ENCODE results near the gene RPS6KA6.

Gene RPS6KA6

DNA sequence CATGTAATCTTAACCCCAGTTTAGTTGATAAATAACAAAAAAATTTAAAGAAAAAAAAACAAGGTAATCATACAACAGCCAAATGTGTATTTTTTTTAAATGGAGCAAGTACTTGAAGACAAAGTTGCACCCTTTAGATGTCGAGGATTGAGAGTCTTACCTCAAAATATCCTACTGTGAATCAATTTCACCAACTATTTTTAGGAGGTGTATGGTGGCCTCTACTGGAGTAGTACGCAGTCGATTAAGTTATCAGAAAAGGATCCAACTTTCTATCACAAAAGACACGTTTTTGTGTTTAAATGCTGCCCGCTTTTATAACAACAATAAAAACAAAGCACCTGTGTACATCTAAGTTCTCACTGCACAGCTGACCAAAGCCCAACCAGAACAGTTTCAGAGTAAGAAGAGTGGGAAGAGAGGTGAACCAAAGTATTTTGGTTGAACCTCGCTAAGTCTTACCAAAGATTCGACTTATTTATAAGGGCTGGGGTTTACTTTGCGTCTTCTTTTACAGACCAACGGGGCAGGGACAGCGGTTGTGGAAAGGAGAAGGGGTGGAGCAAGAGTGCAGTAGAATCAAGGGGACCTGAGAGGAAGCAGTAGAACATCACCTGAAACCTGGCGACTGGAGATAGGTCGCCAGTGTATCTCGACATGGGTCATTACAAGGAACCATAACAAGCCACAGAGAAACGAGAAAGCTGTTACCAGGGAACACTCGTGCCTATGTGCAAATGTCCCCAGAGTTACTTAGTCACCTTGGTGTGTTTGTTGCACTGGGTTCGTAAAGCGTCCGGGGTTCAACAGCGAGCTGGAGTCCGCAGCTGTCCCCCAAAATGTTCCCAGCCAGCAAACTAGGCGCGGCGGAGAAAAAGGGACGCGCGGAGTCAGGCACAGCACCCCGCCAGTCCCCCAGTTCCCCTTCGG lies 1.1 kb downstream of the RPS6KA6 start:
- no peaks in the 10 kb centered on the region for H3K4me1 ChIP-seq (ENCODE audit: insufficient read depth, low read length)
- H3K9me3 ChIP-seq (ENCODE audit: control insufficient read depth, insufficient read depth, low read length) = no peaks in the 10 kb centered on the region
- peak overlapping the region; percentile 77 for H3K9ac ChIP-seq (ENCODE audit: low read depth, low read length)
- H3K36me3 ChIP-seq (ENCODE audit: insufficient read depth, low read length) = no peaks in the 10 kb centered on the region

DNA sequence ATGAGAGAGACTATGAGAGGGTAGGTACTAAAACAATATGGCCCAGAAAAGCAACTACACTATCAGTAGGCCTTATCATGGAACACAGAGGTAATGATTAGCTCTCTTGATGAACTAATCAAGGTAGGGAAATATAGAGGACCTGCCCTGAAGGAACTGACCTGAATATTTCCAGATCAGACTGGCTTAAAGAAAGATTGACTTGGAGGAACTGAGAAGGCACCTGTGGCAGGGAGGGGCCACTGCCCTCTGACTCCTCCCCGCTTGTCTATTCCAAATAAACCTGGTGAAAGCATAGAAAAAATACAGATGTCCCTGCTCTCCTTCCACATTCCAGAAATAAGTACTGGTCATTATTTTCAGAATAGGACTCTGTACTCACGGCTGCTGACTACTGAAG lies 5.5 kb downstream of the RPS6KA6 start:
- H3K9ac ChIP-seq (ENCODE audit: low read depth, low read length) = no peak overlapping the region

GRCh38 chrX:84175958-84176357 lies 12.0 kb downstream of the RPS6KA6 start:
- Histone ChIP-seq H3K9ac (ENCODE audit: low read depth, low read length) (no peak overlapping the region), H3K9me3 (ENCODE audit: control insufficient read depth, insufficient read depth, low read length) (no peaks in the 10 kb centered on the region), H3K4me1 (ENCODE audit: insufficient read depth, low read length) (no peaks in the 10 kb centered on the region), H3K36me3 (ENCODE audit: insufficient read depth, low read length) (no peaks in the 10 kb centered on the region)

More for the DNA sequence above, 5.5 kb downstream of the RPS6KA6 start:
- H3K4me1 ChIP-seq (ENCODE audit: insufficient read depth, low read length) = no peaks in the 10 kb centered on the region
- no peaks in the 10 kb centered on the region for H3K9me3 ChIP-seq (ENCODE audit: control insufficient read depth, insufficient read depth, low read length)
- no peaks in the 10 kb centered on the region for H3K36me3 ChIP-seq (ENCODE audit: insufficient read depth, low read length)

DNA sequence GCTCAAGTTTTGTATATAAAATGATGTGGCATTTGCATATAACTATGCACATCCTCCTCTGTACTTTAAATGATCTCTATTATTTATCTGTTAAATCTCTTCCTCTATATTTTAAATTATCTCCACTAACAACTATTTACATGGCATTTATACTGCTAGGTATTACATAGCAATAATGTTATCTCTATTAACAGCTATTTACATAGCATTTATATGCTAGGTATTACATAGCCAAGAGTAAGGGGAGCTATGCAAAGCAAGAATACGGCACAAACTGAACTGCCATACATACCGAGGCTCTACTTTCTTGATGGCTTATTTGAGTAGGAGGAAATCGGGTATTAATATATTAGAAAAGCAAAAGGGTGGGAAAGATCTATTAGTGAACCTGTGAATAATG lies 12.7 kb downstream of the RPS6KA6 start:
- Histone ChIP-seq H3K36me3 (ENCODE audit: insufficient read depth, low read length) (no peaks in the 10 kb centered on the region), H3K9me3 (ENCODE audit: control insufficient read depth, insufficient read depth, low read length) (no peaks in the 10 kb centered on the region), H3K4me1 (ENCODE audit: insufficient read depth, low read length) (no peaks in the 10 kb centered on the region), H3K9ac (ENCODE audit: low read depth, low read length) (no peak overlapping the region)

- no peaks in the 10 kb centered on the region for H3K4me1 ChIP-seq (ENCODE audit: insufficient read depth, low read length)
- H3K9me3 ChIP-seq (ENCODE audit: control insufficient read depth, insufficient read depth, low read length) = no peaks in the 10 kb centered on the region
- H3K9ac ChIP-seq (ENCODE audit: low read depth, low read length) = no peak overlapping the region
- H3K36me3 ChIP-seq (ENCODE audit: insufficient read depth, low read length) = no peaks in the 10 kb centered on the region
Measured at GRCh38 chrX:84174348-84174747, 13.7 kb downstream of the RPS6KA6 start.

DNA sequence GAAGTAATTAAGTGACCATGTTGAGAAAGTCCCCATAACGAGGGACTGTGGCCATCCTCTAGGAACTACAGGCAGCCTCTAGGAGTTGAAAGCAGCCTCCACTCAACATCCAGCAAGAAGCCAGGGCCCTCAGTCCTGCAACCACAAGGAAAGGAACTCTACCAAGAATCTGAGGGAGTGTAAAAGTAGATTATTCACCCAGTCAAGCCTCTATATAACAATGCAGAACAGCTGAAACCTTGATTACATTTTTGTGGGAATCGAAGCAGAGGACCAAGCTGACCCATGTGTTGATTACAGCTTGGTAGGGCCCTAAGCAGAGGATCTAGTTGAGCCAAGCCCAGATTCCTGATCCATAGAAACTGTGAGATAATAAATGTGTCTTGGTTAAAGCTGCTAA lies 17.1 kb downstream of the RPS6KA6 start:
- H3K4me1 ChIP-seq (ENCODE audit: insufficient read depth, low read length) = no peaks in the 10 kb centered on the region
- no peaks in the 10 kb centered on the region for H3K9me3 ChIP-seq (ENCODE audit: control insufficient read depth, insufficient read depth, low read length)
- H3K36me3 ChIP-seq (ENCODE audit: insufficient read depth, low read length) = no peaks in the 10 kb centered on the region
- no peak overlapping the region for H3K9ac ChIP-seq (ENCODE audit: low read depth, low read length)

- Histone ChIP-seq H3K9me3 (ENCODE audit: control insufficient read depth, insufficient read depth, low read length) (no peaks in the 10 kb centered on the region), H3K9ac (ENCODE audit: low read depth, low read length) (no peak overlapping the region), H3K4me1 (ENCODE audit: insufficient read depth, low read length) (no peaks in the 10 kb centered on the region), H3K36me3 (ENCODE audit: insufficient read depth, low read length) (no peaks in the 10 kb centered on the region)
Measured at GRCh38 chrX:84168574-84168973, 19.4 kb downstream of the RPS6KA6 start.

DNA sequence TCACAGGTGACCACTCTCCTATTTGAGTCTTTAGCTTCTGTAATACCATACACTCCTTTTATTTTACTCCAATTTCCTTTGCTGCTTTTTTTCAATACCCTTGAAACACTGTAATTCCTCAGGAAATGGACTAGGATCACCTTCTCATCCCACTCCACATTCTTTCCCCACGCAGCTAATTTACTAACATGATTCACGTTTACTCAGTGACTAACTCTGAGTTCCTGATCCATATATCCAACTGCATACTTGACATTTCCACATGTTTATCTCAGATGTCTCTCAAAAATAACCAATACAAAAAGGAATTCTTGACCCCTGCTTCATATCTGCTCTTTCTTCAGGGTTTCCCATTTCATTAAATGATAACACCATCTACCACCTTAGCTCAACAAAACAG lies 19.9 kb downstream of the RPS6KA6 start:
- Histone ChIP-seq H3K9me3 (ENCODE audit: control insufficient read depth, insufficient read depth, low read length) (no peaks in the 10 kb centered on the region), H3K4me1 (ENCODE audit: insufficient read depth, low read length) (no peaks in the 10 kb centered on the region), H3K36me3 (ENCODE audit: insufficient read depth, low read length) (no peaks in the 10 kb centered on the region), H3K9ac (ENCODE audit: low read depth, low read length) (no peak overlapping the region)

- Histone ChIP-seq H3K9ac (ENCODE audit: low read depth, low read length) (no peak overlapping the region), H3K9me3 (ENCODE audit: control insufficient read depth, insufficient read depth, low read length) (no peaks in the 10 kb centered on the region), H3K36me3 (ENCODE audit: insufficient read depth, low read length) (no peaks in the 10 kb centered on the region), H3K4me1 (ENCODE audit: insufficient read depth, low read length) (peaks cover 5% of the 10 kb centered on the region; the same call in 1 of the 2 replicates)
Measured at GRCh38 chrX:84165711-84166110, 22.3 kb downstream of the RPS6KA6 start.

GRCh38 chrX:84162401-84162800 lies 25.6 kb downstream of the RPS6KA6 start:
- Histone ChIP-seq H3K36me3 (ENCODE audit: insufficient read depth, low read length) (no peaks in the 10 kb centered on the region), H3K4me1 (ENCODE audit: insufficient read depth, low read length) (peaks cover 6% of the 10 kb centered on the region; the same call in 1 of the 2 replicates), H3K9me3 (ENCODE audit: control insufficient read depth, insufficient read depth, low read length) (no peaks in the 10 kb centered on the region), H3K9ac (ENCODE audit: low read depth, low read length) (no peak overlapping the region)

DNA sequence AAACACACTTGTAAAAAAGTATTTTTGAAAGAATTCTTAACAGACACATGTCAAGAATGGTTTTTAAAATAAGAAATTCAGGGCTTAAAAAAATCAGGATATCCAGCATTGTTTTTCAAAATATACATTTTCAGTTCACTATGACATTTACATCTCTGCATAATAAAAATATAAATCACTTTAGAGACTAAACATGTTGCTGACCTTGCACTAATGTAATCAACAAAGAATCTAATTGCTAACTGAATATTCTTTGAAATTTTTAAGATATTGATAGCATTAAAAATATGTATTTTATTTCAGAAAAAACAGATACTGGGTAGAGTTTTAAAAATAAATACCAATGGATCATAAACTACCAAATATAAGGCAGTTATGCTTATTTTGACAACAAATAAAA lies 26.4 kb downstream of the RPS6KA6 start:
- Histone ChIP-seq H3K36me3 (ENCODE audit: insufficient read depth, low read length) (no peaks in the 10 kb centered on the region), H3K9ac (ENCODE audit: low read depth, low read length) (no peak overlapping the region), H3K4me1 (ENCODE audit: insufficient read depth, low read length) (peaks cover 6% of the 10 kb centered on the region; the same call in 1 of the 2 replicates), H3K9me3 (ENCODE audit: control insufficient read depth, insufficient read depth, low read length) (no peaks in the 10 kb centered on the region)

DNA sequence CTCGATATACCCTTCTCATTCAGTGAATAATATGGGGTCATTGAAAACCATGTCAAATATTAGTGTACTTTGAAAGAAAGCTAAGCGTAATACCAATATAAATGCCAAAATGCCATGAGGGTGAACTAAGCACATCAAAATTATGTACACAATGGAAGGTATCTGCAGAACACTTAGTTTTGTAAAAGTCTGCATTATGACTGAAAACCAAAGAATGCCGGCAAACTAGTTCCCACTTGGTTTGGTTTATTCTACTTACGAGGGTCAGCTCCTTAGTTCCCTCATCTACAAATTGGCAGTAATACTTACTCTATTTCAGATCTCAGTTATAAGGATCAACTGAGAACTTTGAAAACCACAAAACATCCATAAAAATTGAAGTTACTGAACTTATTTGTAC lies 27.3 kb downstream of the RPS6KA6 start:
- Histone ChIP-seq H3K9me3 (ENCODE audit: control insufficient read depth, insufficient read depth, low read length) (no peaks in the 10 kb centered on the region), H3K9ac (ENCODE audit: low read depth, low read length) (no peak overlapping the region), H3K4me1 (ENCODE audit: insufficient read depth, low read length) (peaks cover 6% of the 10 kb centered on the region; the same call in 1 of the 2 replicates), H3K36me3 (ENCODE audit: insufficient read depth, low read length) (no peaks in the 10 kb centered on the region)

GRCh38 chrX:84156821-84157220 lies 31.2 kb downstream of the RPS6KA6 start:
- Histone ChIP-seq H3K9ac (ENCODE audit: low read depth, low read length) (no peak overlapping the region), H3K9me3 (ENCODE audit: control insufficient read depth, insufficient read depth, low read length) (no peaks in the 10 kb centered on the region), H3K4me1 (ENCODE audit: insufficient read depth, low read length) (peaks cover 6% of the 10 kb centered on the region; the same call in 1 of the 2 replicates), H3K36me3 (ENCODE audit: insufficient read depth, low read length) (no peaks in the 10 kb centered on the region)

- Histone ChIP-seq H3K36me3 (ENCODE audit: insufficient read depth, low read length) (no peaks in the 10 kb centered on the region), H3K4me1 (ENCODE audit: insufficient read depth, low read length) (peaks cover 3% of the 10 kb centered on the region; the same call in 1 of the 2 replicates), H3K9ac (ENCODE audit: low read depth, low read length) (no peak overlapping the region), H3K9me3 (ENCODE audit: control insufficient read depth, insufficient read depth, low read length) (no peaks in the 10 kb centered on the region)
Measured at GRCh38 chrX:84155938-84156337, 32.1 kb downstream of the RPS6KA6 start.

- Histone ChIP-seq H3K9ac (ENCODE audit: low read depth, low read length) (no peak overlapping the region), H3K4me1 (ENCODE audit: insufficient read depth, low read length) (no peaks in the 10 kb centered on the region), H3K36me3 (ENCODE audit: insufficient read depth, low read length) (no peaks in the 10 kb centered on the region), H3K9me3 (ENCODE audit: control insufficient read depth, insufficient read depth, low read length) (no peaks in the 10 kb centered on the region)
Measured at GRCh38 chrX:84153538-84153937, 34.5 kb downstream of the RPS6KA6 start.

Measured in ES-I3 (cell line).